ENCODE measurements around the gene COQ8A. TPM values are rescaled to one million over a fixed set of nuclear protein-coding genes. Genes with fewer than 3 reads are reported as not detected.

COQ8A gene
- polyA plus RNA-seq, 1 donor from 2014 or later, result 13.2 TPM

DNA sequence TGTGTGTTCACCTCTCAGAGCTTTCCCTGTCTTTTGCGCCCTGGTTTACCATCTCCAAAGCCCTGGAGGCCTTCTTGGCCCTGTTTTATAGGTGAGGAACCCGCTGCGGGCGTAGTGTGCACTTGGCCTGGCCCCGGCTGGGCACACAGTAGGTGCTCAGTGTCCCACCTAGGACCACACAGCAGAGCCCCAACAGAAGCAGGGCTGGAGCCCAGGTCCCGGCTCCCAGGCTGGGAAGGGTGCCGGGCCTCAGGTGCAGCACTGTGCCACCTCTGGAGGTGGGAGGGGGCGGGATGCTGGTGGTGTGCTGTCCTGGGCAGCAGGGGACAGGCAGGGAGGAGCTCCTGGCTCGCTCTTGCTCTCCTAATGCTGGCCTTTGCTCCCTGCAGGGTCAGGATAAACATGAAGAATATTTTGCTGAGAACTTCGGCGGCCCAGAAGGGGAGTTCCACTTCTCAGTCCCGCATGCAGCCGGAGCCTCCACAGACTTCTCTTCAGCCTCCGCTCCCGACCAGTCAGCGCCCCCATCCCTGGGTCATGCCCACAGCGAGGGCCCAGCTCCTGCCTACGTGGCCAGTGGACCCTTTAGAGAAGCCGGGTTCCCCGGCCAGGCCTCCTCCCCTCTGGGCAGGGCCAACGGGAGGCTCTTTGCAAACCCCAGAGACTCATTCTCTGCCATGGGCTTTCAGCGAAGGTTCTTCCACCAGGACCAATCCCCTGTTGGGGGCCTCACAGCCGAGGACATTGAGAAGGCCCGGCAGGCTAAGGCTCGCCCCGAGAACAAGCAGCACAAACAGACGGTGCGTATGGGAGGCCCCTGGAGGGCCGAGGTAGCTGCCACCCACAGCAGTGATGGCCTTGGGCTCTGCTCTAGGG, 24.8 kb downstream of the COQ8A start:
- no peak overlapping the region for H3K4me3 ChIP-seq (ENCODE audit: low read length)
- H3K27ac ChIP-seq (ENCODE audit: low read length), result no peak overlapping the region
- no peaks in the 10 kb centered on the region for H3K9me2 ChIP-seq (ENCODE audit: insufficient read depth, low read length)
- H3K27me3 ChIP-seq (ENCODE audit: insufficient read depth, low read depth, low read length), result no peaks in the 10 kb centered on the region
- H3F3A ChIP-seq (ENCODE audit: insufficient read depth, low read length, poor library complexity, severe bottlenecking), result no peaks in the 10 kb centered on the region
- no peaks in the 10 kb centered on the region for H3K9me3 ChIP-seq (ENCODE audit: low read length)
- no peaks in the 10 kb centered on the region for H3K36me3 ChIP-seq (ENCODE audit: insufficient read depth, low read length)
- no peak overlapping the region for H3K9ac ChIP-seq (ENCODE audit: low read length)
- H3K4me2 ChIP-seq (ENCODE audit: low read length), result no peak overlapping the region
- H4K20me1 ChIP-seq (ENCODE audit: insufficient read depth), result no peaks in the 10 kb centered on the region
- no peak overlapping the region for H2AFZ ChIP-seq (ENCODE audit: low read depth, low read length)
- no peak for TF ChIP-seq EP300 (conservative IDR thresholded peaks at IDR 0.05; ENCODE audit: poor library complexity, severe bottlenecking)
- no peak for TF ChIP-seq CTCF (IDR thresholded peaks at IDR 0.05; ENCODE audit: poor library complexity, severe bottlenecking)
- TF ChIP-seq, protein P1, sequence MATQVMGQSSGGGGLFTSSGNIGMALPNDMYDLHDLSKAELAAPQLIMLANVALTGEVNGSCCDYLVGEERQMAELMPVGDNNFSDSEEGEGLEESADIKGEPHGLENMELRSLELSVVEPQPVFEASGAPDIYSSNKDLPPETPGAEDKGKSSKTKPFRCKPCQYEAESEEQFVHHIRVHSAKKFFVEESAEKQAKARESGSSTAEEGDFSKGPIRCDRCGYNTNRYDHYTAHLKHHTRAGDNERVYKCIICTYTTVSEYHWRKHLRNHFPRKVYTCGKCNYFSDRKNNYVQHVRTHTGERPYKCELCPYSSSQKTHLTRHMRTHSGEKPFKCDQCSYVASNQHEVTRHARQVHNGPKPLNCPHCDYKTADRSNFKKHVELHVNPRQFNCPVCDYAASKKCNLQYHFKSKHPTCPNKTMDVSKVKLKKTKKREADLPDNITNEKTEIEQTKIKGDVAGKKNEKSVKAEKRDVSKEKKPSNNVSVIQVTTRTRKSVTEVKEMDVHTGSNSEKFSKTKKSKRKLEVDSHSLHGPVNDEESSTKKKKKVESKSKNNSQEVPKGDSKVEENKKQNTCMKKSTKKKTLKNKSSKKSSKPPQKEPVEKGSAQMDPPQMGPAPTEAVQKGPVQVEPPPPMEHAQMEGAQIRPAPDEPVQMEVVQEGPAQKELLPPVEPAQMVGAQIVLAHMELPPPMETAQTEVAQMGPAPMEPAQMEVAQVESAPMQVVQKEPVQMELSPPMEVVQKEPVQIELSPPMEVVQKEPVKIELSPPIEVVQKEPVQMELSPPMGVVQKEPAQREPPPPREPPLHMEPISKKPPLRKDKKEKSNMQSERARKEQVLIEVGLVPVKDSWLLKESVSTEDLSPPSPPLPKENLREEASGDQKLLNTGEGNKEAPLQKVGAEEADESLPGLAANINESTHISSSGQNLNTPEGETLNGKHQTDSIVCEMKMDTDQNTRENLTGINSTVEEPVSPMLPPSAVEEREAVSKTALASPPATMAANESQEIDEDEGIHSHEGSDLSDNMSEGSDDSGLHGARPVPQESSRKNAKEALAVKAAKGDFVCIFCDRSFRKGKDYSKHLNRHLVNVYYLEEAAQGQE (IDR thresholded peaks at IDR 0.05; ENCODE audit: borderline replicate concordance), result no peak
- TF ChIP-seq POLR2AphosphoS5 (IDR thresholded peaks at IDR 0.05), result no peak
- TF ChIP-seq MXI1 (conservative IDR thresholded peaks at IDR 0.05; ENCODE audit: poor library complexity, severe bottlenecking), result no peak
- TF ChIP-seq SMC3 (conservative IDR thresholded peaks at IDR 0.05; ENCODE audit: poor library complexity), result no peak
- no peak for TF ChIP-seq RAD21 (conservative IDR thresholded peaks at IDR 0.05)
- TF ChIP-seq TAF1 (IDR thresholded peaks at IDR 0.05; ENCODE audit: low read depth), result no peak
- no peak for TF ChIP-seq EZH2 (IDR thresholded peaks at IDR 0.05; ENCODE audit: borderline replicate concordance, insufficient read depth, low read length, poor library complexity, severe bottlenecking)
- no peaks in the 10 kb centered on the region for H3K79me2 ChIP-seq (replicated peaks; ENCODE audit: insufficient read depth, low read length)

DNA sequence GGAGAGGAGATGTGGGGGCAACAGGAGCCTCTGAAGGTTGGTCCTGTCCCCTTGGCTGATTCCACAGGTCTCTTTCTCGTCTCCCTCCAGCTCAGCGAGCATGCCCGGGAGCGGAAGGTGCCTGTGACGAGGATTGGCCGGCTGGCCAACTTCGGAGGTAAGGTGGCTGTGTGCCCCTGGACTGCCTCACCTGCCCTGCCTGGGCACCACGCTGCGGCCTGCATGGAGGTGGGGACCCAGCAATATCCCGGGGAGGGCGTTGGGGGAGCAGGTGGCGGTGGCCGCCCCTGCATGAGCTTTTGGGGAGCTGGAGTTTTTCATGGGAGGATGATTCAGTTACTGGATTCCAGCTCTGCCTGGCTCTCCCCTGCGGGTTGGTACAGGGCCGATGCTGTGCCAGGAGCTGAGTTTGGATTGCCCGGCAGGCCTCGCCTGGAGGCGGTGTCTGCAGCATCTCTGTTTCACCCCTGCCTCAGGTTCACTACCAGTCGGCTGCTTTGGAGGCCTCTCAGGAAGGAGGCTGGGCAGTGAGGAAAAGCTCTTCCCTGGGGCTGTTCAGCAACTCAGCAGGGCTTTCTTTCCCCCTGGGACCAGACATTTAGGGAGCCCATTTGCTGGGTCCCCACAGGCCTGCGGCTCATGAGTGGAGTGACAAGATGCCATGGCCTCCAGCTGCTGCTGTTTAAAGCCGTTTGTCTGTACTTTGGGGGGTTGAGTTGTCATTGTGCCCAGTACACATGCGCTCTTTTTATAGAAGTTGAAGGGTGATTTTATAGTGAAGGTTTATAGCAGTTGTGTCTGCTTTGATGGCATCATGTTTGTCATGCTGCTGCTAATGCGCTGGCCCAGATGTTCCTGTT, 25.7 kb downstream of the COQ8A start:
- Histone ChIP-seq H2AFZ (ENCODE audit: low read depth, low read length) (no peak overlapping the region), H3K4me2 (ENCODE audit: low read length) (no peak overlapping the region), H3K27me3 (ENCODE audit: insufficient read depth, low read depth, low read length) (no peaks in the 10 kb centered on the region), H3K9me2 (ENCODE audit: insufficient read depth, low read length) (no peaks in the 10 kb centered on the region), H3K36me3 (ENCODE audit: insufficient read depth, low read length) (no peaks in the 10 kb centered on the region), H3K27ac (ENCODE audit: low read length) (no peak overlapping the region), H4K20me1 (ENCODE audit: insufficient read depth) (no peaks in the 10 kb centered on the region), H3F3A (ENCODE audit: insufficient read depth, low read length, poor library complexity, severe bottlenecking) (no peaks in the 10 kb centered on the region), H3K9ac (ENCODE audit: low read length) (no peak overlapping the region), H3K4me3 (ENCODE audit: low read length) (no peak overlapping the region), H3K79me2 (replicated peaks; ENCODE audit: insufficient read depth, low read length) (no peaks in the 10 kb centered on the region), H3K9me3 (ENCODE audit: low read length) (no peaks in the 10 kb centered on the region)
- TF ChIP-seq EZH2 (IDR thresholded peaks at IDR 0.05; ENCODE audit: borderline replicate concordance, insufficient read depth, low read length, poor library complexity, severe bottlenecking) (no peak), EP300 (conservative IDR thresholded peaks at IDR 0.05; ENCODE audit: poor library complexity, severe bottlenecking) (no peak), RAD21 (conservative IDR thresholded peaks at IDR 0.05) (no peak)

Measured in neural cell (in vitro differentiated cells).